GM12878 (cell line): ENCODE measurements around the gene CAMKMT. TPM values are rescaled to one million over a fixed set of nuclear protein-coding genes. Genes with fewer than 3 reads are reported as not detected.

ENCODE experiments used
- BRCA1 ChIP-seq: IDR thresholded peaks from 2 replicates; pipeline ENCODE4 v1.6.1; 2011; ENCODE audit warnings: low read depth, low read length, improper control_type of control experiment
- CHD1 ChIP-seq: IDR thresholded peaks from 2 replicates; pipeline ENCODE4 v1.6.1; 2012; ENCODE audit warnings: low read depth, low read length, improper control_type of control experiment
- CHD4 ChIP-seq: fragments of 200-600 bp; sonication (generic); IDR thresholded peaks from 2 replicates; pipeline ENCODE4 v1.6.1; 2016; ENCODE audit warnings: mild to moderate bottlenecking
- EED ChIP-seq: sonication (generic); IDR thresholded peaks from 2 replicates; pipeline ENCODE4 v1.6.1; 2016; ENCODE audit warnings: antibody characterized with exemption, low read depth
- IKZF2 ChIP-seq, 2 experiments: fragments of 450-650 bp; IDR thresholded peaks; 2 replicates each; pipeline ENCODE4 v1.6.1; 2017; ENCODE audit warnings: mild to moderate bottlenecking in 2 of 2, moderate library complexity in 2 of 2
- KDM1A ChIP-seq: fragments of 200-600 bp; sonication (generic); IDR thresholded peaks from 2 replicates; pipeline ENCODE4 v1.6.1; 2016; ENCODE audit warnings: borderline replicate concordance
- MLLT1 ChIP-seq: fragments of 450-650 bp; IDR thresholded peaks from 2 replicates; pipeline ENCODE4 v1.6.1; 2016; ENCODE audit warnings: mild to moderate bottlenecking
- PBX3 ChIP-seq: IDR thresholded peaks from 2 replicates; pipeline ENCODE4 v1.6.1; 2011; ENCODE audit warnings: mild to moderate bottlenecking, low read depth, low read length, moderate library complexity; ENCODE audit not compliant: insufficient replicate concordance
- RUNX3 ChIP-seq: IDR thresholded peaks from 2 replicates; pipeline ENCODE4 v1.6.1; 2012; ENCODE audit warnings: low read length, inconsistent platforms
- SMARCA5 ChIP-seq: fragments of 450-650 bp; IDR thresholded peaks from 2 replicates; pipeline ENCODE4 v1.6.1; 2017; ENCODE audit warnings: mild to moderate bottlenecking
- SUZ12 ChIP-seq: fragments of 200-600 bp; sonication (generic); IDR thresholded peaks from one replicate; pipeline ENCODE4 v1.6.1; 2018; ENCODE audit warnings: antibody characterized with exemption, mild to moderate bottlenecking; ENCODE audit not compliant: unreplicated experiment
- TCF12 ChIP-seq: IDR thresholded peaks from 2 replicates; pipeline ENCODE4 v1.6.1; 2011; ENCODE audit warnings: low read depth, mild to moderate bottlenecking, low read length
- TCF3 ChIP-seq: IDR thresholded peaks from 2 replicates; pipeline ENCODE4 v1.6.1; 2012; ENCODE audit warnings: low read depth, mild to moderate bottlenecking, low read length, borderline replicate concordance; ENCODE audit not compliant: insufficient read depth
- USF2 ChIP-seq: IDR thresholded peaks from 2 replicates; pipeline ENCODE4 v1.6.1; 2011; ENCODE audit warnings: low read depth, low read length, improper control_type of control experiment, borderline replicate concordance
- WRNIP1 ChIP-seq: IDR thresholded peaks from 2 replicates; pipeline ENCODE4 v1.6.1; 2011; ENCODE audit warnings: low read depth, low read length, improper control_type of control experiment, borderline replicate concordance
- ZBTB40 ChIP-seq: fragments of 450-650 bp; IDR thresholded peaks from 2 replicates; pipeline ENCODE4 v1.6.1; 2016; ENCODE audit warnings: mild to moderate bottlenecking, moderate library complexity, borderline replicate concordance
- ZNF687 ChIP-seq: fragments of 450-650 bp; IDR thresholded peaks from 2 replicates; pipeline ENCODE4 v1.6.1; 2017; ENCODE audit warnings: mild to moderate bottlenecking, moderate library complexity
- ZSCAN29 ChIP-seq: fragments of 450-650 bp; IDR thresholded peaks from 2 replicates; pipeline ENCODE4 v1.6.1; 2017; ENCODE audit warnings: mild to moderate bottlenecking, moderate library complexity
- polyA plus RNA-seq, 11 experiments: library from polyadenylated mRNA; depleted of rRNA in 4 of 11; unstranded in 6 of 11; stranded (reverse) in 5 of 11; fragments of >200 nt; fragmentation: Nextera tagmentation in 4 of 11; fragmentation: Illumina TruSeq in 1 of 11; extraction: Ambion mirVana in 4 of 11; extraction: Trizol in 1 of 11; gene quantifications; 1 replicate in 1 of 11; 2 replicates in 10 of 11; pipeline versions ENCODE4 v1.2.1 to v1.2.3, GENCODE V29; 2011 to 2016; ENCODE audit warnings: inconsistent platforms in 2 of 11, missing spikeins in 2 of 11, low read depth in 1 of 11
- total RNA-seq, 4 experiments: library from RNA; depleted of rRNA in 3 of 4; stranded (reverse); fragments of >200 nt in 3 of 4; fragmentation: Illumina TruSeq in 1 of 4; extraction: Trizol in 1 of 4; gene quantifications; 2 replicates each; pipeline versions ENCODE4 v1.2.1 to v1.2.3, GENCODE V29; 2013 to 2021

CAMKMT gene
- total and polyA plus RNA-seq, 10 of the 15 experiments (the other 5 are each of a cell fraction or from before 2014, with no cell fraction given) = 2.7 to 16.0 (median 11.8) TPM

GRCh38 chr2:44628297-44628696 lies 266.6 kb downstream of the CAMKMT start (continued):
- no peak for TF ChIP-seq TCF3
- no peak for TF ChIP-seq ZBTB40
- TF ChIP-seq SUZ12 = no peak
- TF ChIP-seq WRNIP1 = no peak
- no peak for TF ChIP-seq BRCA1
- TF ChIP-seq IKZF2 (IDR thresholded peaks at IDR 0.05) = no peak
- TF ChIP-seq KDM1A = no peak
- no peak for TF ChIP-seq SMARCA5
- no peak for TF ChIP-seq ZSCAN29
- no peak for TF ChIP-seq ZNF687
- no peak for TF ChIP-seq CHD1
- TF ChIP-seq RUNX3 = peak; percentile 7; the same call in 1 of the 2 replicates
- TF ChIP-seq USF2 = no peak
- no peak for TF ChIP-seq EED
- TF ChIP-seq CHD4 = no peak
- no peak for TF ChIP-seq MLLT1
- no peak for TF ChIP-seq TCF12
- no peak for TF ChIP-seq PBX3
